ENCODE results near the gene ACAP3.

GRCh38 chr1:1262071-1262470, 45.7 kb downstream of the ACAP3 start:
- TF ChIP-seq ZBTB21 (CRISPR knock-in tag; IDR thresholded peaks at IDR 0.05; ENCODE audit: borderline replicate concordance) (no peak), JUN (CRISPR knock-in tag; IDR thresholded peaks at IDR 0.05) (no peak), ETV6 (CRISPR knock-in tag; IDR thresholded peaks at IDR 0.05) (no peak), AR (CRISPR knock-in tag; IDR thresholded peaks at IDR 0.05) (no peak), USF2 (CRISPR knock-in tag; IDR thresholded peaks at IDR 0.05) (no peak), MAX (CRISPR knock-in tag; IDR thresholded peaks at IDR 0.05) (no peak), CTCF (IDR thresholded peaks at IDR 0.05) (no peak), KAT7 (CRISPR knock-in tag; IDR thresholded peaks at IDR 0.05; ENCODE audit: borderline replicate concordance) (no peak), EMX1 (CRISPR knock-in tag; IDR thresholded peaks at IDR 0.05) (no peak), ELF4 (CRISPR knock-in tag; IDR thresholded peaks at IDR 0.05; ENCODE audit: low read depth) (no peak), ZNF263 (CRISPR knock-in tag; IDR thresholded peaks at IDR 0.05; ENCODE audit: low read depth) (no peak), TP53 (CRISPR knock-in tag; IDR thresholded peaks at IDR 0.05) (no peak)

All from WTC11 (cell line).